HG03342 (cell line): ENCODE data around the gene ZNF358.

Experiments used
- ATAC-seq: cut with Tn5 transposase; IDR thresholded peaks from one replicate; pipeline ENCODE4 v1.9.1; 2021; ENCODE audit warnings: mild to moderate bottlenecking, moderate library complexity; ENCODE audit not compliant: unreplicated experiment

Gene ZNF358

GRCh38 chr19:7519361-7520130 is 3.6 kb downstream of the ZNF358 start:
- ATAC-seq, result no peak

GRCh38 chr19:7520131-7521051 is 4.5 kb downstream of the ZNF358 start:
- no peak for ATAC-seq

- no peak for ATAC-seq
These were observed 5.7 kb downstream of the ZNF358 start for GRCh38 chr19:7521551-7522071.

- ATAC-seq, result peak; percentile 80
These were observed 6.4 kb downstream of the ZNF358 start, which contains the start of gene MCOLN1 for GRCh38 chr19:7522072-7522922. TSS of gene MCOLN1 (plus strand) at chr19:7522624. CDS start at chr19:7522751, 127 bp downstream.

GRCh38 chr19:7522923-7523667 is 7.2 kb downstream of the ZNF358 start:
- ATAC-seq, result peak; percentile 9

GRCh38 chr19:7524523-7524922 is 8.6 kb downstream of the ZNF358 start:
- no peak for ATAC-seq

- ATAC-seq, result no peak
These were observed 9.3 kb downstream of the ZNF358 start for GRCh38 chr19:7524992-7525739.

- no peak for ATAC-seq
These were observed 10.4 kb downstream of the ZNF358 start for GRCh38 chr19:7526059-7526929.

- ATAC-seq, result no peak
These were observed 11.8 kb downstream of the ZNF358 start for GRCh38 chr19:7527516-7528191.

GRCh38 chr19:7528192-7528519 is 12.3 kb downstream of the ZNF358 start:
- ATAC-seq, result no peak

- no peak for ATAC-seq
These were observed 12.8 kb downstream of the ZNF358 start for GRCh38 chr19:7528522-7529245.

- no peak for ATAC-seq
These were observed 13.3 kb downstream of the ZNF358 start for GRCh38 chr19:7529246-7529600.

- no peak for ATAC-seq
These were observed 13.9 kb downstream of the ZNF358 start for GRCh38 chr19:7529610-7530490.

GRCh38 chr19:7533281-7533885 is 17.5 kb downstream of the ZNF358 start:
- no peak for ATAC-seq

GRCh38 chr19:7533925-7534480 is 18.1 kb downstream of the ZNF358 start:
- no peak for ATAC-seq
